TTC549 (cell line): ENCODE measurements around the gene RERE.
"Not testable (repeated sequence)": the region's sequence is repeated elsewhere in the genome, so short reads cannot be mapped to it uniquely, and the experiment has no call there.

Experiments used
- FAIRE-seq: peaks from 2 replicates; lab custom pipeline; 2012; peaks lifted over from hg19 to GRCh38; lab: Jason Lieb, UNC

RERE gene

GRCh38 chr1:8841395-8841794, 24.0 kb upstream of the RERE start:
- no peak for FAIRE-seq

- no peak for FAIRE-seq
Measured at GRCh38 chr1:8839990-8840389, 22.6 kb upstream of the RERE start.

- no peak for FAIRE-seq
Measured at GRCh38 chr1:8835941-8836643, 18.7 kb upstream of the RERE start.

- FAIRE-seq, result no peak
Measured at GRCh38 chr1:8831340-8831739, 13.9 kb upstream of the RERE start.

- not testable (repeated sequence) for FAIRE-seq
Measured at GRCh38 chr1:8830732-8831131, 13.3 kb upstream of the RERE start.

- no peak for FAIRE-seq
Measured at GRCh38 chr1:8825985-8826481, 8.6 kb upstream of the RERE start.

GRCh38 chr1:8823295-8823664, 5.8 kb upstream of the RERE start:
- FAIRE-seq, result no peak

- no peak for FAIRE-seq
Measured at GRCh38 chr1:8822373-8823294, 5.2 kb upstream of the RERE start.

- FAIRE-seq, result no peak
Measured at GRCh38 chr1:8821084-8821483, 3.6 kb upstream of the RERE start.

- not testable (repeated sequence) for FAIRE-seq
Measured at GRCh38 chr1:8818789-8819188, 1.3 kb upstream of the RERE start.

- no peak for FAIRE-seq
Measured at GRCh38 chr1:8818325-8818775, 910 bp upstream of the RERE start.

- FAIRE-seq, result no peak
Measured at GRCh38 chr1:8816831-8817411, 519 bp downstream of the RERE start.

GRCh38 chr1:8816264-8816663, 1.2 kb downstream of the RERE start:
- no peak for FAIRE-seq

- FAIRE-seq, result no peak
Measured at GRCh38 chr1:8815582-8816151, 1.8 kb downstream of the RERE start.

GRCh38 chr1:8814865-8815264, 2.6 kb downstream of the RERE start:
- FAIRE-seq, result no peak

GRCh38 chr1:8813991-8814390, 3.4 kb downstream of the RERE start:
- FAIRE-seq, result no peak

GRCh38 chr1:8813016-8813763, 4.2 kb downstream of the RERE start:
- FAIRE-seq, result no peak

GRCh38 chr1:8812081-8812480, 5.4 kb downstream of the RERE start:
- no peak for FAIRE-seq

GRCh38 chr1:8810987-8811386, 6.5 kb downstream of the RERE start:
- no peak for FAIRE-seq

GRCh38 chr1:8809342-8809736, 8.1 kb downstream of the RERE start:
- no peak for FAIRE-seq

- FAIRE-seq, result no peak
Measured at GRCh38 chr1:8807004-8807403, 10.4 kb downstream of the RERE start.

GRCh38 chr1:8800416-8800815, 17.0 kb downstream of the RERE start:
- no peak for FAIRE-seq
